Head of caudate nucleus (tissue), 42 donors: ENCODE measurements around the gene NFIA.

Source experiments
- DNase-seq, 42 donors: peaks; one replicate each; pipeline versions ENCODE4 v3.0.0 to v3.0.0-alpha.2; 2020 to 2021; ENCODE audit warnings: mixed read lengths in 7 of 42
- intact Hi-C: fragments of 100-400 bp; cut with DNase I; formaldehyde crosslinking; loops from one replicate; pipeline ENCODE4 v1.15.0; 2022

Gene NFIA

GRCh38 chr1:61482170-61482734, 399.9 kb downstream of the NFIA start:
- intact Hi-C loops = no loop called here
- no peak for DNase-seq

DNA sequence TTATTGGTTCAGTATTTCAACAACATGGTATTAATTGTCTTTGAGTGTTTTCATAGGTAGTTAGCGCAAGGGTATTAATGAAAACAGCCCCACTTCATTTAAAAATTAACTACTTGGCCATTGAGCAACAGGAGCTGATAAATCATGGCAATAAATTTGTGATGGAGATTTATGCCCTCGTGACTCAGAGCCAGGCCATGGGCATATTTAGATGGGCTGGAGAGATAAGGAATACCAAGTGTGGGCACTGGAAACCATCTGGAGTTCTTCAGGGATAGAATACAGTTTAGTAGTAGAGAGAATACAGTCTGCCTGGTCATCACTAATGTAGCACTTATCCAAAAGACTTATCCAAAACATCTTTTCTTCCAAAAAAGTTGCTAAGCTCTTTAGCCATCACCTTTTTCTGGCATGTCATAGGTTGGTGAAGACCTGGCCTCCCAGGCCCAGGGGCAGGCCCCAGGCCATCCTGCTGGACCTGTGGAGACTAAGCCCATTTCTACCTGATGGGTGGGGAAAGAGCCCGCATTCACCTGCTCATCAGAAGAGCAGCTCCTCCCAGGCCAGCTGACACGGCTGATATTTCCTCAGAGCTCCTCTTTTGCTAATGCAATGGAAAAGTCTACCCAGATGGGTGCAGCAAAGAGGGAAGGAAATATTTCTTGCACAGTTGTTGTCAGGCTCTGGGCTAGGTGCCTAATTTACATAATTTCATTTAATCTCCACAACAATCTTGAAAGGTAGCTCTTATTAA, 404.6 kb downstream of the NFIA start:
- no peak for DNase-seq
- intact Hi-C loops = no loop called here

- intact Hi-C loops = no loop called here
These were observed 405.4 kb downstream of the NFIA start for GRCh38 chr1:61487801-61488200.

GRCh38 chr1:61490924-61491323, 408.6 kb downstream of the NFIA start:
- DNase-seq = no peak
- intact Hi-C loops = no loop called here

More at GRCh38 chr1:61487801-61488200, 405.4 kb downstream of the NFIA start:
- no peak for DNase-seq

GRCh38 chr1:61491497-61491896, 409.1 kb downstream of the NFIA start:
- intact Hi-C loops = no loop called here
- DNase-seq = no peak

- no peak for DNase-seq
- intact Hi-C loops = no loop called here
These were observed 411.6 kb downstream of the NFIA start for GRCh38 chr1:61494000-61494399.

- DNase-seq = no peak
- intact Hi-C loops = no loop called here
These were observed 414.1 kb downstream of the NFIA start for GRCh38 chr1:61496501-61496900.

- intact Hi-C loops = no loop called here
- no peak for DNase-seq
These were observed 414.7 kb downstream of the NFIA start for GRCh38 chr1:61497013-61497412.

DNA sequence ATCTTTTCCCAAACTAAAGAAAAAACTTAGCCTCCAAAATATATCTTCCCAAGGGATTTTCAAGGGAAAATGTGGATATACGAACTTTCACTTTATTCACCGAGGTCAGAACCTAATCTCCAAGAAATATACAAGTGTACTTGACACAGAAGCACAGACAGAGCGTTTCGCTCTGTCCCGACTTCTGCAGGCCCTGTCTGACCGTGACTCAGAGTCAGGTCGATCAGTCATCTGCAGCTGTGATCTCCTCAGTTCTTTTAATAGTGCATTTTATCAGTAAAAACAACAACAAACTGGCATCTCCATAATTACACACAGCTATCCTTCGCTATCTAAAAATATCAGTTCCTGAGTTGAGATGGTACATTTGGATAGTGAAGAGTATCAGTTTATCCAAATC, 416.0 kb downstream of the NFIA start:
- intact Hi-C loops = no loop called here
- no peak for DNase-seq

DNA sequence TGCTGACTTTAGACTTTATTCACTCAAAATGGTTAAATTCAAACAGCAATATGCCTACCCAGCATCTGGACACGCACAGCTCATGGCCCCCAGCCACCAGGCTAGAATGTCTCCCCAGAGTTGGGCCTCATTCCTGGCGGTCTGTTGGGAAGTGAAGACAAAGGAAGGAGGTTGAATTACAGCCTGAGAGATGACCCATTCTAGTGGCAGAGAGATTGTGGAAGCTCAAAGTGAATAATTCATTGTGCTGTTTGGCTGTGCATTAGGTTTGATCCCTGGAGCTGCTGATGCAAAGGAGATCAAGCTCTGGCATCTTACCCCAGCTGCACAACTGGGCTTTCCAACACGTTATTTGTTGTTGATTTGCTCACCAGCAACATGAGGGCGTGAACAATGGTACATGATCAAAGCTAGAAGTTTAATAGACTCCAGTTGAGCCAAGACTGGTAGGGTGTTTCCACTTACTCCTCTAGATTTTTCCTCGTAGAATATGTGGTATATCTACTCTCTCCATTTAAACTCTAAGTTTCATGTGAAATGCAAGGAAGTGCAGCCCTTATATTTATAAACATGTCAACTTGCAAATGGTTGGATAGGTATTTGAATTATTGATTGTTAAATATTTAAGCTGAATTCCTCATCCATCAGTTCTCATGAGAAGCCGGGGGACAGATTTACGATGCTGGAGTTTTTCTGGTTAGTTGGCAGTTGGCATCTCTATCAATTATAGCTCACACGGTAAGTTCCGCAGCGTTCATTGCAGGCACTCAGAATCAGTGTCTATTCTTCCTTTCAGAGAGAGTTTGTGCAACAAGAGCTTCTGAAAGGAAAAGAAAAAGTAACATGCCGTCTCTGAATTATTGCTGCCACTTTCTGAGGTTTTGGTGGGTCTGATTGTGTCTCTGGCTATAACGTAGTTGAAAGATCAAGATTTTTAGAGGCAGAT, 419.9 kb downstream of the NFIA start:
- intact Hi-C loops = no loop called here
- no peak for DNase-seq

- DNase-seq = no peak
- intact Hi-C loops = no loop called here
These were observed 421.9 kb downstream of the NFIA start for GRCh38 chr1:61504305-61504704.

GRCh38 chr1:61504852-61505390, 422.6 kb downstream of the NFIA start:
- no peak for DNase-seq
- intact Hi-C loops = no loop called here

GRCh38 chr1:61506236-61506635, 423.9 kb downstream of the NFIA start:
- intact Hi-C loops = no loop called here
- peak in 1 of 42 donors; percentile 6 for DNase-seq

- intact Hi-C loops = no loop called here
- DNase-seq = no peak
These were observed 424.7 kb downstream of the NFIA start for GRCh38 chr1:61506944-61507500.
